AG10803 (cell line): Measurements from ENCODE around the gene BOC.
A peak's percentile ranks its signal among the peaks of the same experiment; 100 is the strongest.

Source experiments
- DNase-seq: peaks from one replicate; pipeline ENCODE4 v3.0.0; 2010; ENCODE audit warnings: low read depth
- H3K4me3 ChIP-seq: 2 replicates; pipeline ENCODE4 v1.5.1; 2011; ENCODE audit warnings: mild to moderate bottlenecking, low read length, control low read depth
- TF ChIP-seq, protein P1 (sequence below): conservative IDR thresholded peaks from 2 replicates; pipeline ENCODE4 v1.5.1; 2011; ENCODE audit warnings: mild to moderate bottlenecking, low read length, control low read depth, inconsistent platforms

Gene BOC

DNA sequence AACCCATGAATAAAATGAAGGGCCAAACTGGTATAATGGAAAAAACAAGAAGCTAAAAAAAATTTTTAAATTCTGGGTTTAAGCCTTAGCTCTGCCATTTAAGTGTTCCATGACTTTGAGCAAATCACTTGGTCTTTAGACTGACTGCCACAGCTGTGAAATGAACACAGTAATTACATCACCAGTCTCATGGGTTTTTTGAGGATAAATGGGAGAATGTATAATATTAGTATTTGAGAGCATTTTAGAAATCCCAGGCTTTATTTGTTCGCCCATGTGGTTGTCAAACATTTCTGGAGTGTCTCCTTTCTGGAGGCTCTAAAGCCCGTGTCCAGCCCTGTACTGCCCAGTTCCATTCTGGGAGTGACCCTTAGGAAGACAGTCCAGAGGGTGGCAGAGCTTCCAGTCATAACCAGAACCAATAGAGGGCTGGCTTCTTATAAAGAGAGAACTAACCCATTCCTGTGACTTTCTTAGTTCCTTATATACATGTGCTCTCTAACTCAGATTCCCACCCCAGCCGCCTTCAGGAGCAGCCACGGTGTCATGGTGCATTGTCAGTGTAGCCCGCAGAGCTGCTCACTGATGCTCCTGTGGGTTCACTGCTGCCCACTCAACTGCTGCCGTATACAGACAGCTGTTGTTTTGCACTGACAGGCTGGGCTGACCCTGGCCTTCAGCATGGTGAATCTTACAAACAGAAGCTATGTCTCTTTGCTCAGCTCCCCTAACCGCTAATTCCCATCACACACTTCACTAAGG is 44.7 kb downstream of the BOC start:
- H3K4me3 ChIP-seq: no peak overlapping the region
- DNase-seq: no peak
- TF ChIP-seq, protein P1, sequence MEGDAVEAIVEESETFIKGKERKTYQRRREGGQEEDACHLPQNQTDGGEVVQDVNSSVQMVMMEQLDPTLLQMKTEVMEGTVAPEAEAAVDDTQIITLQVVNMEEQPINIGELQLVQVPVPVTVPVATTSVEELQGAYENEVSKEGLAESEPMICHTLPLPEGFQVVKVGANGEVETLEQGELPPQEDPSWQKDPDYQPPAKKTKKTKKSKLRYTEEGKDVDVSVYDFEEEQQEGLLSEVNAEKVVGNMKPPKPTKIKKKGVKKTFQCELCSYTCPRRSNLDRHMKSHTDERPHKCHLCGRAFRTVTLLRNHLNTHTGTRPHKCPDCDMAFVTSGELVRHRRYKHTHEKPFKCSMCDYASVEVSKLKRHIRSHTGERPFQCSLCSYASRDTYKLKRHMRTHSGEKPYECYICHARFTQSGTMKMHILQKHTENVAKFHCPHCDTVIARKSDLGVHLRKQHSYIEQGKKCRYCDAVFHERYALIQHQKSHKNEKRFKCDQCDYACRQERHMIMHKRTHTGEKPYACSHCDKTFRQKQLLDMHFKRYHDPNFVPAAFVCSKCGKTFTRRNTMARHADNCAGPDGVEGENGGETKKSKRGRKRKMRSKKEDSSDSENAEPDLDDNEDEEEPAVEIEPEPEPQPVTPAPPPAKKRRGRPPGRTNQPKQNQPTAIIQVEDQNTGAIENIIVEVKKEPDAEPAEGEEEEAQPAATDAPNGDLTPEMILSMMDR: no peak

- TF ChIP-seq, protein P1: peak; percentile 56
- peak; percentile 50 for DNase-seq
- H3K4me3 ChIP-seq: no peak overlapping the region
Observed at GRCh38 chr3:113258361-113258760, 47.0 kb downstream of the BOC start.

DNA sequence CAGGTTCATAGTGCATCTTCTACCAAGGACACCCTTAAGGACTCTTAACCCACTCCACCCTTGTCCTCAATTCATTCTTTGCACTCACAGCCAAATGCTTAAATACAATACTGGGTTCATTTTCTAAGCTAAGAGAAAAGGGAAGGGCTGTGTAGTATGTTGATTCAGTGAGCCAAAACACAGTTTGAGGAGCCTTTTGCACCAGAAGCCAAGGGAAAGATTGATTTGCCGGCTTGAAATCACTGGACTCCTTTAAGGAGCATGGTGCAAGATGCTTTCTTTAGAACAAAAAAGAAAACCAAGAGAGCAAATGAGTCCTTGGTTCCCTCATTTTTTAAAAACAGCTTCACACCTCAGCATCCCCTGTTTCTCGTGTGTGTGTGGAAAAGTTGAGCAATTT is 47.8 kb downstream of the BOC start:
- TF ChIP-seq, protein P1: no peak
- no peak for DNase-seq
- no peak overlapping the region for H3K4me3 ChIP-seq

- TF ChIP-seq, protein P1: no peak
- DNase-seq: peak; percentile 84
- no peak overlapping the region for H3K4me3 ChIP-seq
Observed at GRCh38 chr3:113261063-113261625, 49.8 kb downstream of the BOC start.

- DNase-seq: peak; percentile 88
- TF ChIP-seq, protein P1: no peak
- H3K4me3 ChIP-seq: no peak overlapping the region
Observed at GRCh38 chr3:113261626-113262303, 50.4 kb downstream of the BOC start.

GRCh38 chr3:113262304-113262665 is 50.9 kb downstream of the BOC start:
- TF ChIP-seq, protein P1: no peak
- no peak for DNase-seq
- H3K4me3 ChIP-seq: no peak overlapping the region

DNA sequence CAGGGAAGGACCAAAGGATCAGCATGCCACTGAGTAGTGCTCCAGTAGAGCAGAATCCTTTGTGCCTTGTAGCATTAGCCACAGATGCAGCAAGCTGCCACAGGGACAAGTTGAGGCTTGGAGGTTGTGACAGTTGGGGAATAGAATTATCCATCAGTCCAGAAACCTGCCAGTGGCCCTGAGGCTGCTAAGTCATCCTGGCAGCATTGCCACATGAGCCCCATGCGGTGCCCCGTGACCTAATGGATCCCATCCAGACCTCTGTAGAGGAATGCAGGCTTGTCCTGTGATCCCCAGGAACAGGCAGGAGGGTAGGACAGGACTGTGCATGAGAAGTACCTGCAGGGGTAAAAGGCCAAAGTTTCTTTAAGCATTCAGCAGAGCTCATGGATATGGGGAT is 51.7 kb downstream of the BOC start:
- no peak for DNase-seq
- TF ChIP-seq, protein P1: no peak
- no peak overlapping the region for H3K4me3 ChIP-seq
